Bronchial epithelial cell (primary cell): Measurements from ENCODE around the gene PTPN1. TPM values are rescaled to one million over a fixed set of nuclear protein-coding genes. Genes with fewer than 3 reads are reported as not detected.

Experiments used
- DNase-seq: peaks from one replicate; pipeline ENCODE4 v3.0.0-alpha.2; 2010; ENCODE audit warnings: low read depth
- FAIRE-seq: peaks from 2 replicates; lab custom pipeline; 2011; peaks lifted over from hg19 to GRCh38; lab: Jason Lieb, UNC
- H3K27me3 ChIP-seq: 2 replicates; pipeline ENCODE4 v1.5.1; 2011; ENCODE audit warnings: low read length; ENCODE audit not compliant: control insufficient read depth, insufficient read depth
- H3K36me3 ChIP-seq: 2 replicates; pipeline ENCODE4 v1.5.1; 2011; ENCODE audit warnings: low read length; ENCODE audit not compliant: control insufficient read depth, insufficient read depth
- H3K4me3 ChIP-seq: 2 replicates; pipeline ENCODE4 v1.5.1; 2011; ENCODE audit warnings: mild to moderate bottlenecking, low read depth, low read length, control low read depth
- total RNA-seq: library from RNA; depleted of rRNA; stranded (reverse); fragments of >200 nt; gene quantifications from 2 replicates; pipeline ENCODE4 v1.2.1, GENCODE V29; 2014
- TF ChIP-seq, protein P1 (sequence below): IDR thresholded peaks from 2 replicates; pipeline ENCODE4 v1.5.1; 2011; ENCODE audit warnings: mild to moderate bottlenecking, moderate library complexity, low read length, control low read depth, inconsistent platforms; ENCODE audit not compliant: insufficient read depth, severe bottlenecking

PTPN1 gene
- total RNA-seq, 1 donor from 2014 or later = 18.4 TPM

DNA sequence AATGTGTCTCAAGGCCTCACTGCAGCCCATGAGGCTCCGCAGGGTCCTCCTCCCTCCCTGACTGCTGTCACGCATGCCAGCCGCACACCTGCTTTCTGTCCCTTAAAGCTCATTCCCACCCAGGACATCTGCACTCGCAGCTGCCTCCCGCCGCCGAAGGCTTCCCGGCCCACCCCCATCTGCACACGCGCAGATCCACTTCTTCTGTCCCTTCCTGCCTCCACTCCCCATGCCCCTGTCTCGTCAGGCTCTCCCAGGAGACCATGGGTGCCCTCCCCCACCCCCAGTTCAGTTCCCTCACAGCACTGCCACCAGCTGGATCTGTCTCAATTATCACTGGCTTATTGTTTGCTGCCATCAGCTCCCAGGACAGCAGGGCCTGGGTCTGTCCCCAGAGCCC, 118.1 kb downstream of the PTPN1 start:
- DNase-seq (no peak), FAIRE-seq (no peak)
- TF ChIP-seq, protein P1, sequence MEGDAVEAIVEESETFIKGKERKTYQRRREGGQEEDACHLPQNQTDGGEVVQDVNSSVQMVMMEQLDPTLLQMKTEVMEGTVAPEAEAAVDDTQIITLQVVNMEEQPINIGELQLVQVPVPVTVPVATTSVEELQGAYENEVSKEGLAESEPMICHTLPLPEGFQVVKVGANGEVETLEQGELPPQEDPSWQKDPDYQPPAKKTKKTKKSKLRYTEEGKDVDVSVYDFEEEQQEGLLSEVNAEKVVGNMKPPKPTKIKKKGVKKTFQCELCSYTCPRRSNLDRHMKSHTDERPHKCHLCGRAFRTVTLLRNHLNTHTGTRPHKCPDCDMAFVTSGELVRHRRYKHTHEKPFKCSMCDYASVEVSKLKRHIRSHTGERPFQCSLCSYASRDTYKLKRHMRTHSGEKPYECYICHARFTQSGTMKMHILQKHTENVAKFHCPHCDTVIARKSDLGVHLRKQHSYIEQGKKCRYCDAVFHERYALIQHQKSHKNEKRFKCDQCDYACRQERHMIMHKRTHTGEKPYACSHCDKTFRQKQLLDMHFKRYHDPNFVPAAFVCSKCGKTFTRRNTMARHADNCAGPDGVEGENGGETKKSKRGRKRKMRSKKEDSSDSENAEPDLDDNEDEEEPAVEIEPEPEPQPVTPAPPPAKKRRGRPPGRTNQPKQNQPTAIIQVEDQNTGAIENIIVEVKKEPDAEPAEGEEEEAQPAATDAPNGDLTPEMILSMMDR = no peak
- no peak overlapping the region for H3K4me3 ChIP-seq
- no peaks in the 10 kb centered on the region for H3K27me3 ChIP-seq
- H3K36me3 ChIP-seq = no peaks in the 10 kb centered on the region

DNA sequence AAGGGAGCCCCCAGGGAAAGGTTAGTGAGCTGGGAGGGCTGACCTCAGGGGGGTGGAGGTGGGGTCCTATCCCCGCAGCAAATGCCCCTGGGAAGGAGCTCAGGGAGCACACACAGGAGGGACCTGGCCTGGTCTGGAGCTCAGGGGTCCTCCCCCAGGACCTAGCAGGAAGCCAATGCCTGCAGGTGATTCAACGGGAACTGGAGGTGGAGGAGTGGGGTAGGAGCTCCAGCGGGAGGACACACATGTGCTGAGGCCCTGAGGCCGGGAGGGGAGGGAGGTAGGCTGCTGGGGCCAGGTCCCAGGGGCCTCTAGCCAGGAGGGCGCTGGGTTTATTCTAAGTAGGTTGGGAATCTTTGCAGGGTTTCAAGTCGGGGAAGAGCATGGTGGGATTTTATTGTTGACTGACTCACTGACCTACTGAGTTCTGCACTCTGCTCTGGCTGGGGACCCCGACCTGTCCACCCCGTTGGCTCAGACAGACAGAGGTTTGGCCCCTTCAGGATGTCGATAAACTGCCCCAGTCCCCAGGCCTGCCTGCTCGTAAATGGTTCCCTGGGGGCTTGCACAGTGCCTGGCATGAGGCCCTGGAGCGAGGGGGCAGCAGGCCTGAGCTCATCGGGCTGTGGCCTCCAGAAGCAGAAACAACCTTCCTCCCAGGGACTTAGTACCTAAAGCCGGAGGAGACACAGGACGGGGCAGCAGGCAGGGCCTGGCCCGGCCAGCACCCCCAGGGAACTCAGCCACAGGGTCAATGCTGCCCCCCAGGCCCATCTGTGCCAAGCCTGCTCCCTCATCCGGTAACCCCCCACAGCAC, 118.9 kb downstream of the PTPN1 start:
- TF ChIP-seq, protein P1 = no peak
- Histone ChIP-seq H3K4me3 (no peak overlapping the region), H3K27me3 (no peaks in the 10 kb centered on the region), H3K36me3 (no peaks in the 10 kb centered on the region)
- DNase-seq (no peak), FAIRE-seq (no peak)

DNA sequence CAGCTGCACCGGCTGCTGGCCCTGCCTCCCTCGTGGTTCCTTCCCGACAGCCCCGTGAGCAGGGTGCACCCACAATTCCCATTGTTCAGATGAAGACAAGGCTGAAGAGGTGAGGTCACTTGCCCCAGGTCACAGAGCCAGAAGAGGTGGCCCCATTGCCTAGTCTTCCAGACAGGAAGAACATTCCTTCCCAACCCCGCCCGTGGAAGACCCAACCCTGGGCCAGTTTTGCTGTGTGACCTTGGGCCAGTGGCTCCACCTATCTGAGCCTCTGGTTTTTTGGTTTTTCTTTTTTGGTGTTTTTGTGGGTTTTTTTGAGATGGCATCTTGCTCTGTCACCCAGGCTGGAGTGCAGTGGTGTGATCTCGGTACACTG, 119.5 kb downstream of the PTPN1 start:
- TF ChIP-seq, protein P1 = no peak
- FAIRE-seq (no peak), DNase-seq (no peak)
- H3K4me3 ChIP-seq = no peak overlapping the region
- H3K27me3 ChIP-seq = peaks cover 2% of the 10 kb centered on the region
- no peaks in the 10 kb centered on the region for H3K36me3 ChIP-seq

DNA sequence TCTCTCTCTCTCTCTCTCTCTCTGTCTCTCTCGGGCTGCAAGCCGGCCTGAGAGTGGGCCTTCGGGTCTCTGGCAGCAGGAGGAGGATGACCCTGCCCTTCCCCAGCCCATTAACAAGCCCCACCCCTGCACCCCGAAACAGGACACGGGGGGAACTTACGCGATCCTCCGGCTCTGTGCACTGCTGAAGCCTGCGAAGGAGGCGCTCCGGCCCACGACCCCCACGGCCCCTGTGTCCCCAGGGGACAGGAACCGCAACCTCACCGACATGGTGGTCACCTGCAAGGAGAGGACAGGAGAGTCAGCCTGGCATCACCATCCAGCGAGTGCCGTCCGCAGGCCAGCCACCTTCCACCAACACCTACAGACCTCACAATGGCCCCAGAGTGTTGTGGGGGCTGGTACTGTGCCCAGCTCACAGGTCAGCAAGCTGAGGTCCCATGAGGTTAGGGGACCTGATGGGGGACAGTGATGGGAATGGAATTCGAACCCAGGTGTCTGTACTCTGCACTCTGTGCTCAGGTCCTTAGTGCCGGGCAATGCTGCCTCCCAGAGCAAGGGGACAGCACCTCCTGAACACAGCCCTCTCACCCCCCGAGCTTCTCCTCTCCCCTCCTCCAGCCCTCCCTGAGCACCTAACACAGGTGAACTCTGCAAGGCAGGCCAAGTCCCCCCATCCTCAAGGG, 120.5 kb downstream of the PTPN1 start:
- Histone ChIP-seq H3K27me3 (peaks cover 2% of the 10 kb centered on the region), H3K36me3 (no peaks in the 10 kb centered on the region), H3K4me3 (no peak overlapping the region)
- TF ChIP-seq, protein P1 = no peak
- no peak for DNase-seq
- no peak for FAIRE-seq

DNA sequence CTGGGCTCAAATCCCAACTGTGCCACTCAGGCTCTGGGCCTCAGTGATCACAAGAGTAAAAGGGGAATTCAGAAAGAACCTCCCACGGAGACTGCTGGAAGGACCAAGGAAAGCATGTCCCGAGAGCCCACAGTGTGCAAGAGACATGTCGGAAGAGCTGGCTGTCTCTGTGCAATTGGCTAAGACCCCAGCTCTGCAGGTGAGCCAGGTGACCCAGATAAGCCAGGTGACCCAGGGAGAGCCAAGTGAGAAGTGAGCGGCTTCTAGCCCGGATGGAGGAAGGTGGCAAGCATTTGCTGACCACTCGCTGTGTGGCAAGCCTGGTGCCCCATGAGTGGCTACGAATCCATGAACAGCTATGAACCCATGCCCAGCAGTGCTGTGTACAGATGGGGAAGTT, 122.1 kb downstream of the PTPN1 start:
- TF ChIP-seq, protein P1 = no peak
- no peak for FAIRE-seq
- no peak overlapping the region for H3K4me3 ChIP-seq
- H3K36me3 ChIP-seq = no peaks in the 10 kb centered on the region
- no peak for DNase-seq
- peaks cover 2% of the 10 kb centered on the region for H3K27me3 ChIP-seq
